NB4 (cell line): ENCODE data around the gene MSGN1.

Experiments
- POLR2A ChIP-seq: IDR thresholded peaks from 2 replicates; pipeline ENCODE4 v1.6.1; 2011; ENCODE audit warnings: mild to moderate bottlenecking; ENCODE audit not compliant: insufficient read length; ENCODE audit errors: extremely low read depth
- TF ChIP-seq, protein P1 (sequence below): IDR thresholded peaks from one replicate; pipeline ENCODE4 v1.5.1; 2012; ENCODE audit warnings: low read depth, low read length

DNA sequence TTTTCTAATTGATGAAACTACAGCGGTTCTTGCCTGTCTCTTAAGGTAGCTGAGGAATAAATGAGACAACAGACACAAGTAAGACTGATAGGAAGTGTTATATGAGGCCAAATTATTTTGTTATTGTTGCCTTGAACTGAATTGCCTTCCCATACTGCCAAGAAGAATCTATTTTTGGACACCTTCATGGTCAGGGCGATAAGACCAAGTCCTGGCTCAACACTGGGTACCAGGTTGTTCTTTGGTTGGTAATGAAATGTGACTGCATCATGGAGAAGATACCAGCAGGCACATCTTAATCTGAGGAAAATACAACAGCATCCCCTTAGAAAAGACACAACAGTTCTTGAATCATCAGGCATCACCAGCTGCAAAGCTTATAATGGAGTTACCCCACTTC is 23.7 kb downstream of the MSGN1 start:
- TF ChIP-seq, protein P1, sequence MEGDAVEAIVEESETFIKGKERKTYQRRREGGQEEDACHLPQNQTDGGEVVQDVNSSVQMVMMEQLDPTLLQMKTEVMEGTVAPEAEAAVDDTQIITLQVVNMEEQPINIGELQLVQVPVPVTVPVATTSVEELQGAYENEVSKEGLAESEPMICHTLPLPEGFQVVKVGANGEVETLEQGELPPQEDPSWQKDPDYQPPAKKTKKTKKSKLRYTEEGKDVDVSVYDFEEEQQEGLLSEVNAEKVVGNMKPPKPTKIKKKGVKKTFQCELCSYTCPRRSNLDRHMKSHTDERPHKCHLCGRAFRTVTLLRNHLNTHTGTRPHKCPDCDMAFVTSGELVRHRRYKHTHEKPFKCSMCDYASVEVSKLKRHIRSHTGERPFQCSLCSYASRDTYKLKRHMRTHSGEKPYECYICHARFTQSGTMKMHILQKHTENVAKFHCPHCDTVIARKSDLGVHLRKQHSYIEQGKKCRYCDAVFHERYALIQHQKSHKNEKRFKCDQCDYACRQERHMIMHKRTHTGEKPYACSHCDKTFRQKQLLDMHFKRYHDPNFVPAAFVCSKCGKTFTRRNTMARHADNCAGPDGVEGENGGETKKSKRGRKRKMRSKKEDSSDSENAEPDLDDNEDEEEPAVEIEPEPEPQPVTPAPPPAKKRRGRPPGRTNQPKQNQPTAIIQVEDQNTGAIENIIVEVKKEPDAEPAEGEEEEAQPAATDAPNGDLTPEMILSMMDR = no peak
- no peak for TF ChIP-seq POLR2A
